ENCODE measurements around the gene MYO7B. TPM values are rescaled to one million over a fixed set of nuclear protein-coding genes. Genes with fewer than 3 reads are reported as not detected.

The MYO7B gene
- total and polyA plus RNA-seq, 9 of the 15 experiments (the other 6 are each of a cell fraction or from before 2014, with no cell fraction given), result 0.08 TPM; not detected in 8

GRCh38 chr2:127552846-127553245, 17.4 kb downstream of the MYO7B start:
- Histone ChIP-seq H3K4me1 (replicated peaks in 1 of 2; ENCODE audit: control insufficient read depth in 2 of 2, insufficient read depth in 2 of 2, low read length in 2 of 2) (no peaks in the 10 kb centered on the region), H3K27ac (ENCODE audit: extremely low read depth, low read depth, low read length) (no peak overlapping the region), H3K9me1 (ENCODE audit: control insufficient read depth, insufficient read depth, low read length) (no peaks in the 10 kb centered on the region), H3K9ac (ENCODE audit: insufficient read depth in 1 of 2, low read depth in 2 of 2, low read length in 2 of 2) (no peak overlapping the region), H3K4me3 (no peak overlapping the region), H3K27me3 (ENCODE audit: control insufficient read depth in 2 of 2, insufficient read depth in 2 of 2, low read length in 2 of 2) (peaks cover 9 to 29% of the 10 kb centered on the region in 2 experiments), H2AFZ (ENCODE audit: low read depth, low read length) (no peak overlapping the region), H3K79me2 (ENCODE audit: control insufficient read depth, insufficient read depth, low read length) (no peaks in the 10 kb centered on the region), H3K36me3 (ENCODE audit: control insufficient read depth, insufficient read depth, low read length) (no peaks in the 10 kb centered on the region), H3K9me3 (replicated peaks; ENCODE audit: control insufficient read depth, insufficient read depth, low read depth, low read length) (no peaks in the 10 kb centered on the region), H3K4me2 (ENCODE audit: insufficient read depth, low read length) (no peak overlapping the region), H4K20me1 (replicated peaks; ENCODE audit: control insufficient read depth, insufficient read depth, low read length) (no peaks in the 10 kb centered on the region)
- no peak for FAIRE-seq
- in situ Hi-C loops (cut with MboI) (no loop called here), intact Hi-C loops (cut with micrococcal nuclease) (no loop called here)
- WGBS (ENCODE audit: insufficient coverage, low coverage, missing lambda C conversion rate), result 3% methylated on average over 2 of the region's 2 CpGs
- TF ChIP-seq, protein P1, sequence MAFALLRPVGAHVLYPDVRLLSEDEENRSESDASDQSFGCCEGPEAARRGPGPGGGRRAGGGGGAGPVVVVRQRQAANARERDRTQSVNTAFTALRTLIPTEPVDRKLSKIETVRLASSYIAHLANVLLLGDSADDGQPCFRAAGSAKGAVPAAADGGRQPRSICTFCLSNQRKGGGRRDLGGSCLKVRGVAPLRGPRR (CRISPR knock-in tag; IDR thresholded peaks at IDR 0.05), result no peak
- TF ChIP-seq EWSR1 (IDR thresholded peaks at IDR 0.05; ENCODE audit: borderline replicate concordance, low read depth, partially characterized antibody) (no peak), CBX2 (IDR thresholded peaks at IDR 0.05; ENCODE audit: insufficient read depth, low read length, poor library complexity, severe bottlenecking) (no peak), TAF1 (IDR thresholded peaks at IDR 0.05; ENCODE audit: control insufficient read depth, extremely low read depth, insufficient read depth, low read length, severe bottlenecking) (no peak), BCOR (IDR thresholded peaks at IDR 0.05) (no peak), ZNF277 (CRISPR knock-in tag; IDR thresholded peaks at IDR 0.05; ENCODE audit: borderline replicate concordance) (no peak), ZNF197 (CRISPR knock-in tag; IDR thresholded peaks at IDR 0.05; ENCODE audit: low read depth) (no peak), ZBTB49 (CRISPR knock-in tag; IDR thresholded peaks at IDR 0.05; ENCODE audit: borderline replicate concordance) (no peak), ZNF79 (CRISPR knock-in tag; IDR thresholded peaks at IDR 0.05; ENCODE audit: low read depth) (no peak), HOXB6 (CRISPR knock-in tag; IDR thresholded peaks at IDR 0.05; ENCODE audit: borderline replicate concordance) (no peak), PPARD (CRISPR knock-in tag; IDR thresholded peaks at IDR 0.05) (no peak), ADNP (tag; IDR thresholded peaks at IDR 0.05) (no peak), ZNF239 (CRISPR knock-in tag; IDR thresholded peaks at IDR 0.05) (no peak), SMARCA5 (IDR thresholded peaks at IDR 0.05) (no peak), HMG20B (CRISPR knock-in tag; IDR thresholded peaks at IDR 0.05) (no peak), ZNF324 (CRISPR knock-in tag; IDR thresholded peaks at IDR 0.05) (no peak)
- BruUV-seq (replicated peaks), result no TSS peak
- no peak for ATAC-seq
- POLR2A ChIA-PET, result interaction anchor here (0.6 to 0.7 kb wide), 2 partner anchors 24 to 230 kb away, joined by 3 read pairs; no protein-coding TSS in a partner anchor
- CTCF ChIA-PET (ENCODE audit: low intra/inter-chr PET ratio), result no interaction called here
- DNase-seq (ENCODE audit: extremely low read depth in 1 of 4, low spot score in 3 of 4), result no peak

Measured in K562 (cell line).